Stimulated activated CD8-positive, alpha-beta memory T cell treated with anti-CD3 and anti-CD28 coated beads, Interleukin-7, amount 100 ng/mL, for 48 hours (primary cell): ENCODE results near the gene WDFY4.

Source experiments
- DNase-seq, 2 donors: peaks; one replicate each; pipeline ENCODE4 v3.0.0-alpha.2; 2020; ENCODE audit warnings: low read depth in 1 of 2; ENCODE audit errors: extremely low read depth in 1 of 2

Gene WDFY4

DNA sequence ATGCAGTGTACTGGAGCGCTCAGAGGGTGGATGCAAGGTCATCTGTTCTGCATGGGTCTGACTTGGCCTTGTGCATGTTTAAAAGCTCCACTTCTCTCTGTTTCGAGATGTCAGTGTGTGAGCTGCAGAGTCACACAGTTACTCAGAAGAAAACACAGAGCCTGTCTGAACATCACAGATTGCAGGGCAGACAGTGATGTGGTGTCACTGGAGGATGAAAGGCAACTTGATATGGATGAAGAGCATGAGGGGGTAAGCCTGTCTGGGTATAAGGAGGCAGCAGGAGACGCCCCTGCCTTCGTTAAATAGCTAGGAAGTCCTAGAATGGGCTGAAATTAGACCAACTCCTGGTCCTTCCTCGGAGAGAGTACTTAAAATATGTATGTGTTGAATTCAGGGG is 322.5 kb downstream of the WDFY4 start:
- no peak for DNase-seq

DNA sequence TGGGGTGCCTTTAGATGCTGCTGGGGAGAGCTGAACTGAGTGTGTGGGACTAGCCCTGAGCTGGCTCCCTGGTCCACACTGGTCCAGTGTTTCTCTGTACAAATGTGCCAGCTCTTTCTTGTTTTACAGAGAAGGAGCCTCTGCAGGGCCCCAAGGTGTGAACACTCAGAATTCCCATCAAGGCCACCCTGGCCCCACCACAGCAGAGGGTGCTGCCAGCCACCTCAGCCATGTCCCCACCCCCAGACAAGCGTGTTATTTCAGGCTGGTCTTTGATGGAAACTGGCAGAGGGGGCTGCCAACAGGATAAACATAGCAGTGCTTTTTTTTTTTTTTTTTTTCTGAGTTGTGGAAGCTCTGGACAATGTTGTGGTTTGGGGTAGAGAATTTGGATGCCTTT is 323.4 kb downstream of the WDFY4 start:
- no peak for DNase-seq

DNA sequence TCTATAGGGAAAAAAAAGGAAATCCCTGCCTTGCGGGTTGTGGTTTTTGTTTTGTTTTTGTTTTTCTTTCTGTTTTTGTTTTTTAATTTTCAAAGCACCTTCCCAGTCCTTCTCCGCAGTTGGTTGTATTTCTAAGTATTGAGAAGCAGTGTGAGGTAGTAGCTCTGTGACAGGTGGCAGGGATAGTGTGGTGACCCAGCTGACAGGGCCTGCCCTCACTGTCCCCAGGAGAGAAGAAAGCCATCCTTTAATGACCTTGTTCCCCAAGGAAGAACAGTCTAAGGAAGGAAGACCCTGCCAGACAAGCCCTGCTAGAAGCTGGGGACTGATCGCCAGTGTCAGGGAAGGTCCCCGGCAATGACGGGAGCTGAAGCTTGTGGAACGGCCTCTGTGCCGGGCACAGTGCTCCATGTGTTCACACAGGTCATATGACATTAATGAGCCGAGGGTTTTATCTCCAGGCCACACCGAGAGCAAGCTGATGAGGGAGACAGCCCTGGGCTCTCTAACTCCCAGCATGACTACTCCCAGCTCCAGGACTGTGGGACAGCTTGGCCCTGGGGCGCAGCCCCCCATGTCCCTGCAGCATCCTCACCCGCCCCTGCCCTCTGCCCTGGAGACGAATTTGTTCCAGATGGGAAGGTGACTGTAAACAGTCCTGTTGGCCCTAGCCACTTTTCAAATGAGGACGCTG is 324.0 kb downstream of the WDFY4 start:
- DNase-seq: no peak

DNA sequence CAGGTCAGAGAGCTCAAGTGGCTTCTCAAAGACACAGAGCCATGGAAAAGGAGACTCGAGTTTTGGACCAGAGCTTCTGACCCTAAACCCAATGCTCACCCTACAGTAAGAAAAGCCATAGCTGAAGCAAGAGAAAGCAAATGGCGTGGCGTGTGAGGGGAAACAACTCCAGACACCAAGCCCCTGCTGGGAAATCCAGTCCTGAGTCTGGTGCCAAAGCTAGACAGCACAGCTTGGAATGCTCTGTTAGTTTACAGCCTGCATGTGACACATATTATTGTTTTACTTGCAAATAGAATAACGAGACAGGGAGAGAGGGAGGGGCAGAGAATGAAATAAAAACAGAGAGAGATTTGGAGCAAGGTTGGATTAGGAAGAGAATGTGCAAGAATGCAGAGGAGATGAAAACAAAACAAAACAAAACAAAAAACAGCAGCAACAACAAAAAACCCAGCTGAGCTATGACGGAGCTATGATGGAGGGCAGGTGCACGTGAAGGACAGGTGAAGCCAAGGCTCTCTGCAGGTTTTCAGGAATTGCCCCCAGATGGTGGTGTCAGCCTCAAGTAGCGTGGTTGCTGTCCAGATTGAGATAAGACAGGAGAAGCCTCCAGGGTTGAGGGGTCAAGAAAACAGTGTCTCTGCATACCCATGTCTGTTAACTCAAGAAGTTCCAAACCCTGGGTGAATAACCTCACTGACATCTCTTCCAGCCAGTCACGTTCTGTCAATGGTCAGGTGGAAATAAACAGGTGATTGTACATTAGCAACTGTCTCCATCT is 324.7 kb downstream of the WDFY4 start:
- no peak for DNase-seq

DNA sequence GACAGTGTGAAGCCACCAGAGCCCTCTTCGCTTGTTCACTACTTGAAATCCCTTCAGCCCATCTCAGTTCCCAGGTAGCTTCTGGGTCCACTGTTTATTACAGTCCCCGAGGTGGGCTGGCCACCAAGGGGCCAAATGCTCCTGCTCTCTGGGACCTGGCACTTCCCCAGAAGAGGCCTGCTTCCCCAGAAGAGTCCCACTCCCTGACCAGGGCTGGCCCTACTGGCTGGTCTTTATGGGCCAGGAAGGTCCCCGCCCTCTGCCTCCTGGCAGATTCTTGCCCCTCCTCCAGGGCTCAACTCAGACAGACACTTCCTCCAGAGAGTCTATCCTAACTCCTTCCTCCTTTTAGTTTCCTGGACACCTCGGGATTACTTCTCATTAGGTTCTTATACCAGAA is 325.6 kb downstream of the WDFY4 start:
- no peak for DNase-seq

DNA sequence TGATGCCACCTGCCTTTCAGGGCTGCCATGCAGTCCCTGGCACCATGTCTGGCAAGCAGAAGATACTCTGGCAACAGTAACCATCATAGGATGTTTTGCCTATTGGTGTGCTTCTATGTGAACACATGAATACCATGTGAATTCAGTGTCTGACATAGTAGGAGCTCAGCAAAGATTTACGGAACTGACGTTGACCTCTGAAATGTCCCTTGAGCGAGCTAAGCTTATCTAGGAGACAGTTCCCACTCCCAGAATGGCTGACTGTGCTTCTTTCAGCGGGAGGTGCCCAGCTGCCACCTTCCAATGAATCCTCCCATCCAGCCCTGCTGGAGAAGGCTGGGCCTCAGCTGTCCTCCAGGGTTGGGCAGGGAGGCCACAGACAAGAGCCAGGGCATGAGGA is 326.2 kb downstream of the WDFY4 start:
- no peak for DNase-seq

DNA sequence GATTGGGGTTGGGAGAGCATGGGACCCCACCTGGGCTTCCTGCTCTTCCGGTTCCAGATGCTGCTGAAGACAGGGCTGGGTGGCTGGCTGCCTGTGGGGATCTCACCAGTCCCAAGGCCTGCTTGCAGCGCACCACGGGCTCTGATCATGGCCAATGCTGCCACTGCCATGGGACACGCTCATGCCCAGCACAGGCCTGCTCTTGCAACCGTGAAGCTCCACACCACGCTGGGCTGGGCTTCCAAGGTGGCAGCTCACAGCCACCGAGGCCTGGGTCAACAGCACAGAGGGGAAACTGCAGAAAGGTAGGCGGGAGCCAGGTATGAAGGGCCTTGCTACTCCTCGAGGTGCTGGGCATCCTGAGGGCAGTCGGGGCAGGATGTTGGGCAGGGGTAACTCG is 327.1 kb downstream of the WDFY4 start:
- no peak for DNase-seq

DNA sequence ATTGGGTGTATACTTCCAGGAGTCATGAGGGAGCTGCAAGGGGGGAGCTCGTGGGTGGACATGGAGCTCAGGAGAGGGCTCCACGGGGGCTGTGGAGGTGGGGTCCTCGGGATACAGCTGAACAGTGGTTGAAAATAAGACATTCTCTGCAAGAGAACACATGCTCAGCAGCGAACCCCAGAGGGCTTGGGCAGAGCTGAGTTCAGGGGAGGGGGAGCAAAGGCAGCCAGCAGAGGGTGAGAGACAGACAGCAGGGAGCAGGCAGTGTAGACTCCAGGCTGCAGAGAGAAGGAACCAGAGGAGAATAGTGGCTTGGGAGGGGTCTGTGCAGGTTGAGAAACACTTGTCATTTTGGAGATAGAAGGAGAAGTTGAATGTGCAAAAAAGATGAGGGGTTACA is 327.9 kb downstream of the WDFY4 start:
- no peak for DNase-seq

DNA sequence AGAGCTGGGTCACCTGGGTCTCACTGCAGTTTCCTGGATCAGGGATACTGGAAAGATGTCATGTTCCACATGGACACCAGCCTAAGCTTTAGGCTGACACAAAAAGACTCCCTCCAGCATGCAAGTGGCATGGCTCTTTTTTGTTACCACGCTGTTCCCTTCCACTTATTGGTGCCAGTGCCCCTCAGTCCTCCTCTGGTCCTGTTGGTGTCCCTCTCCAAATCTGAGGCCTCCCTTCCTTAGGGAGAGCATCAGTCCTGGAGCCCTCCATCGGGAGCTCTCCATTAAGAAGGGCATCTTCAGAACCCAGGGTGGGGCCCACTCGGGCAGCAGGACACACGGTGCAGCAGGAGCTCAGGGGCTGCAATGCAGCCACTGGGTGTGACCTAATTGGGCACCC is 331.0 kb downstream of the WDFY4 start:
- DNase-seq: no peak

DNA sequence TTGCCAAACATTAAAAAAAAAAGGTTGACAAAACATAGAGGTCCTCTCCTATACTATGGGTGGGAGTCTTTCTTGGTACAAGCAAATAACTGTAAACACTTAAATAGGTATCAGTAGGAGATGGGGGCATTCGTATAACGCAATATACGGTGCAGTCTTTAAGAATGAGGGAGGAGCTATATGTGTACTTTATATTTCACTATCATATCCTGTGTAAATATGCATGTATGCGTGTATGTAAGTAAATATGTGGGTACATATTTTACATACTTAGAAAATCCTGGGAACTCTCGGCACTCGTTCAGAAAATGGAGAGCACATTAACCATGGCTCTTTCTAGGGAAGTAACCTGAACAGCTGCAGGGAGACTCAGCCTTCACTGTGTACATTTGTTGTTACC is 337.0 kb downstream of the WDFY4 start:
- DNase-seq: no peak

DNA sequence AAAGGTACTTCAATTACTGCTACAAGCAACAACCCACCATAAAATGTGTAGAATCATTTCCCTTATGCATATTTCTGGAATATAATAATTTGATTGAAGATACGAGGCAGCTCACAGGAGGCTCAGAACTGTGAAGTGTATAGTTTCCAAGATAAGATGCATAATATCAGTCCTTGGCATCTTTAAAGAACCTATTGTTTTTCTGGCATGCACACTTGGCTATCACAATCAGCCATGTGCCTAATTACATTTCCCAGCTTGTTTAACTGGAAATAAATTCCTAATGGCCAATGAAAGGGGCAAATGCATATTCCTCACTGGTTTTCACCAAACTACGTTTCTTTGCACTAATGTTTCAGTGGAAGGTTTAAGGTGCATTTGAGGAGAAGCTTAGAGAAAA is 338.4 kb downstream of the WDFY4 start:
- no peak for DNase-seq

DNA sequence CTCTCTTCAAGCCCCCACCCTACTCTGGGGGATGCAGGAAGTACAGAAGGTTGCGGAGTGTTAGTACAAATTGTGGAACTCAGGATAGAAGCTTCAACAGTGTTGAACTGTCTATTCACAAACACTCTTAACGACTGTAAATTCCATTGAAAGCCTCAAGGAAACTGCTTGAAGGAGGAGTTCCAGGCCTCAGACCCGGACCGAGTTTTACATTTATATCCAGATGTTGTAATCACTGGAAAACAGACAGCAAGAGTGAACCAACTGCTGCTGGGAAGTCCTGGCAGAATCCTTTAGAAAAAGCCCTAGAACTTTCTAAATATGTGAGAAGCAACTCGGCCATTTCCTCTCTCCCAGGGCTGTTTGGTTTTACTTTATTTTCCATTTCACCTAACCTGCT is 339.1 kb downstream of the WDFY4 start:
- no peak for DNase-seq

DNA sequence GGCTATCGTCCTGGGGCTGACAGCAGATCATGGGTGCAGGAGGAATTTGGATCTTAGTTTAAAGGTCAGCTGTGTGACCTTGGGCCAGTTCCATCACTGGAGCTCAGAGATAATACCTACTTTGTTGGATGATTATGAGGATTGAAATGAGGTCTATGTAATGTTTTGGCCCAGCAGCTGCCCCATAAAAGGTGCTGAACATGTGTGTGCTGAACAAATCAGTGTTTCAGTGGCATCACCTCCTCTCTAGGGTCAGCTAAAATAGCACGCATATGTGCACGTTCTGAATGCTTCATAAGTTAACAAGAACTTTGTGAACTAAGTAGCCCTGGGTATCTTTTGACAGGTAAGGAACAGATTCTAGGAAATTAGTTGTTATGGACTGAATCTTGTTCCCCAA is 339.8 kb downstream of the WDFY4 start:
- no peak for DNase-seq

DNA sequence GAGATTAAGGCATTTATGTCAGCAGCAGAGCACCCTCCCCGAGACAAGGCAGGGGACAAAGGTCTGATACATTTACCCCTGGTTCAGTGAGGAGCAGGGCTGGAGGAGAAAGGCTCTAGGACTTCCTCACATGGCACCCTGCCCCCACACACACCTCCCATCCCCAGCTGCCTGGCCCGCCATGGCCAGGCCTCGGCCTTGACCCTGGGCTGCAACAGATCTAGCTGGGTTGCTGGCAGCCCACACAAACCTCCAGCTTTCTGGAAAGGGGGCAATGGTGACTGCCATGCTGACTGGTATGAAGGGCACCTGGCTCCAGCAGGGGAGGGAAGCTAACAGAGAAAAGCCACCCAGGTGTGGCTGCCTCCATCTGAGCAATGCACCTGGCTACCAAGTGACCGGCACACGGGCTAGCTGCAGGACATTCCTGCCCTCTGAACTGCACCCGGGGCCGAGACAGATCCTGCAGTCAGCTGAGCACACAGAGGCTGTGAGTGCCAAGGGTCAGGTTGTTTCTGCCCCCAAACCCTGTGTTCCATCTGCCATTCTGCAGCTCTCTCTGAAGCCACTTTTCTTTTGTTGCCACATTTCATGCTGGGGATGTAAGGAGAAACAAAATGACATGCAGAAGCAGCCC is 340.8 kb downstream of the WDFY4 start:
- no peak for DNase-seq

DNA sequence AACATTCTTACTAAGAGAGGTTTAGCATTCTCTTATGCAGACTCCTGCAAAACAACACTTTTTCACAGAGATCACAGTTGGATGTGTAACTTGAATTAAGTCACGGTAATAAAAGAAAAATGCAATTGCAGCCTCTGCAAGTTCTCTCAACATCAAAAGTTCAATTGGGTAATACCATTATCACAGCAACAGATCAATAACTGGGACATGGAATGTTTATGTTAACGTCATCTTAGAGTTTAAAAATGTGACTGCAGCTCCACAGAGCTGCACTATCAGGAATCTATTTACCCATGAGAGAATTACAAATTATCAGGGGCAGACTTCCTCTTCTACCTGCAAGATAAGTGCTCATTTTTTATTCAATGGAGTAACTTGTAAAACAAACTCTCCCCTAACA is 344.0 kb downstream of the WDFY4 start:
- no peak for DNase-seq

DNA sequence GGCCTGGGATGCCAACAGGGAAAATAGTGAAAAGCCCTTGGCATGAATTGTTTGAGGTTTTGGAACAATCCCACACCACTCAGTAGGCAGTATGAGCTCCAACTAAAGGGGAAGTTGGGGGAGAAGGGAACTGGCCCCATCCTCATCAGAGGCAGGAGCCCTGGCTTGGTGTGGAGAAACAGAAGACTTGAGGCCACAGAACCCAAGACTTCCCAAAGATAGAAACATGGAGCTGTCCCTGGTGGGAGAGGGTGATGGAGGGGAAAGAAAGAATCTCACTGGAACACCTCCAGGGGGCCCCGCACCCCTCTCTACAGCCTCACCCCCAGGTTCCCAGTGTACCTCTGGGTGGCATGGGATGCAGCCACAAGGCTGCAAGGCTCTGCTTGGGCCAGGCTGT is 345.0 kb downstream of the WDFY4 start:
- DNase-seq: no peak
